T-helper 1 cell (primary cell): ENCODE data around the gene THEMIS2.

Experiments
- DNase-seq, 5 donors: peaks; one replicate each; pipeline ENCODE4 v3.0.0-alpha.2; 2012 to 2020

THEMIS2 gene

DNA sequence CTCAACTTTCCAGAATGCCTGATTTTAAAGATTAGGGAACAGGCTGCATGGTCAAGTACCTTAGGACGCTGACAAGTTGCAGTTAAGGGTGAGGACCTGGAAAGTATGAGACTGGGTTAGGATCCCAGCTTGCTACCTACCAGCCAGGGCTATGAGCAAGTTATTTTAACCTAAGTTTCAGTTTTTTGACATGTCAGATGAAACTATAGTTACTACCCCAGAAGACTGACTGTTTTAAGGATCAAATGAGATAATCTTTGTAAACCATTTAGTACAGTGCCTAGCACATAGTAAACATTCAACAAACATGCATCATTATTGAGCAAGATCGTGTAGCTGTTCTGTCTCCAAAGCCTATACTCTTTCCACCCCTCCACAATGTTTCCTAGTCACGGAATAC lies 14.4 kb downstream of the THEMIS2 start:
- no peak for DNase-seq

DNA sequence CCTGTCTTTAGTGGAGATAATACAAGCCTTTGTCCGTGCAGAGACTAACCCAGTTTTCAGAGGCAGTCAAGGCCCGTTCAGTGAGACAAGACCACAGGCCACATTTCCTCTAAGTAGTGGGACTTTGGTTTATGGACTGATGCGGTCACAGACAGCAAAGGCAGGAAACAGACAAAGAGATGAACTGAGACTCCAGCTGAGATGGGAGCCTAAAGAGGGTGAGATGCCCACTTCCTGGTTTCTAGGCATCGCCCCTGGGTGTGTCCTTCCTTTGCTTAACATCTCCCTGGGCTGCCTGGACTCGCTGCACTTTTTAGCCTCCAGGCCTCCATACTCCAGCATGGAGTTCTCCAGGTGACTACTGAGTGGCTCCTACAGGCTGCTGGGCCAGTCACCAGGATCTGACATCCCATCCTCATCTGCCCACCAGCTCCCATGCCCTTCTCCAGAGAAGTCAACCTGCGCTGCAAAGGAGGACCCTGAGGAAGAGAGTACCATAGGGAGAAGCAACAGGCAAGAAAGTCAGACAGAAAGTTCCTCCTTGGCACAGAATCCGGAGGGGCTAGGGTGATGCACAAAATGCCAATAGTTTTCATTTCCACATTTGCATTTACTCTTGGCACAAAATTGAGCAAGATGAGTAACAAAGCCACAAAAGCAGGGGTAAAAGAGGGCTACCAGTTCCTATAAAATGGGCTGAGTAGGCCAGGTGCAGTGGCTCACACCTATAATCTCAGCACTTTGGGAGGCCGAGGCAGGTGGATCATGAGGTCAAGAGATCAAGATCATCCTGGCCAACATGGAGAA lies 15.1 kb downstream of the THEMIS2 start:
- DNase-seq, result peak in 3 of 5 donors; percentile 31 to 88 (median 38)

DNA sequence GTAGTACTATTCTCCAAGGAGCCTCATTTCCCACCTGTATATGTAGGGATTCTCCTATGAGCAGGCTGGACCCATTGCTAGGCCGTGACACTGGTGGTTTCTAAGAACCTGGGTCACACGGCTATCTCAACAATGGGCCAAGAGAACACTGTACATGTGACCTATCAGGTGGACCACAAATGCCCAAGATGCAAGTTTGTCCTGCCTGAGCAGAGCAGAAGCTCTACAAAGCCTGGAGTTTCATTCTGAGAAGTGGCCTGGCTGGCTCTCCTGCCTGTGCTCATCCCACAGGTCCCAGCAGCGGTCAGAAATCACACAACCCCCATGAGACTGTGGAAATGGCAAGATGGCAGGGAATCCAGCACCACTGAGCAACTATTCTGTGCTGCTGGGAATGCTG lies 17.2 kb downstream of the THEMIS2 start:
- no peak for DNase-seq

DNA sequence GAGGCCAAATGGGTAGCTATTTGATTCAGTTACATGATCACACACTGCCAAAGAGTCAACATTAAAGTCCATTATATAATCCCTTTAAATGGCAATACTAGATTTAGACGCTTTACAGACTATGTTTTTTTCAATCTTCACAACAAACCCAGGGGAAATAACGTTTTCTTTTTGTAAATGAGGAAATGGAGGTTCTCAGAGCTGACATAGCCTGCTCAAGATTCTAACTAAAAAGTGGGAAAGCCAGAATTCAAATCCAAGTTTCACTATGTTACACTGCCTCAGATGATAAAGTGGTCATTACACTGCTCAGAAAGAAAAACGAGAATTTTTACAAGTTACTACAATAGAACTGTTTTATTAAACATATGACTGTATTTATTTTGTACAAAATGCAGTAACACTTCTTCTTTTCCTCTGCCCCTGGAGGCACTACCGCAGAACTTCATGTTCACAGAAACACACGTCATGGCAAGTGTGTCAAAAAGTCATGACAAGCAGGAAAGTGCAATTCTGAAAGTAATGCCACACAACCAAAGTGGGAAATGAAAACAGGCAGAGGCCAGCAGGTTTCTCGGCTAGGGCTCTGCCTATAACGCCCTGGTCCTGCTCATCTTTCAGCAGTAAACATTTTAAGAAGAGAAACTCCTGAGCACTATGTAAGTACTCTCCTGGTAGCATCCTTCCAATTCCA lies 19.0 kb downstream of the THEMIS2 start:
- DNase-seq, result peak in 3 of 5 donors; percentile 16 to 76 (median 35)

DNA sequence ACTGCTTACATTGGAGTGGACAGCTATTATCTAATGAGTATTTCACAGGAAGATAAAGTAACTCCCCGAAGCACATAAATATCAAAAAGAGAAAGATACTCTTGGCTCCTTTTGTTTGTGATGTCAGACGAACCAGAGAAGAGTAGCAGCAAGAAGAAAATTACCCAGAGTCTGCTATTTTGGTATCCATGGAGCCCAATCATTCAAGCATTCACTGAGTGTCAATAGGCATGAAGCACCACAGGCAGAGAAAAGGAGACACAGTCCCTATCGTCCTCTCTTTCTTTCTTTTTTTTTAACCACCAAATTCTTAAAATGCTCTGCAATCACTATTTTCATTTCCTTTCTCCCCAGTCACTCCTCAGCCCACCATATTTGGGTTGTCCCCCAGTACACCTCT lies 22.2 kb downstream of the THEMIS2 start:
- no peak for DNase-seq

DNA sequence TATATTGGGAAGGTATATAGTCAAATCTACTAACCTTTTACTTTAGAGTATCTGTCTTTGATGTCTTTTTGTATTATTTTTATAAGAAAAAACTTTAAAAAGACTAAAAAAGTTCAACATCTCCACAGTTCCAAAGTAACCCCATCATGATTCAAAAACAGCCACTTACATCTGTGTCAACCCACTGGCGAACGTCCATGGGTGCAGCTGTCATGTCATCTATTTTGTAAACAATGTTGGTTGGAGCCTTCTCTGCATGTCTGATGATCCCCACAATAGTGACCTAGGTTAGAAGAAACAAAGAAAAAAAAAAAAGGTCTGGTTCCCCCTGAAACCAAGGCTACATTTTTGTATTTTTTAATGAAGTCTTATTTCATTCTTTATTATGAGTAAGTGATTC lies 34.4 kb downstream of the THEMIS2 start:
- no peak for DNase-seq

DNA sequence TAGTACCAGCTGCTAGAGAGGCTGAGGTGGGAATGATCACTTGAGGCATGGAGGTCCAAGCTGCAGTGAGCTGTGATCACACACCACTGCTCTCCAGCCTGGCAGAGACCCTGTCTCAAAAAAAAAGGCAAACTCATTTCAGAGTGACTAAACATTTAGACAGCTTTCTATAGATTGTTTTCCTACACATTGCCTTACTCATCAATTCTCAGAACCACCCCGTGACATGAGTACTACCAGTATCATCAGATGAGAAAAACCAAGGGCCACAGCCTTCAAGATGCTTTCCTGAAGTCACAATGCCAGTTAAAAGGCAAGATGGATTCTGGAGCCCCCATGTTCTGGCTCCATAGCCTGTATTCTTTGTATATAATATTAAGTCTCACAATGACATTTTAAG lies 40.1 kb downstream of the THEMIS2 start:
- peak in 1 of 5 donors; percentile 60 for DNase-seq

DNA sequence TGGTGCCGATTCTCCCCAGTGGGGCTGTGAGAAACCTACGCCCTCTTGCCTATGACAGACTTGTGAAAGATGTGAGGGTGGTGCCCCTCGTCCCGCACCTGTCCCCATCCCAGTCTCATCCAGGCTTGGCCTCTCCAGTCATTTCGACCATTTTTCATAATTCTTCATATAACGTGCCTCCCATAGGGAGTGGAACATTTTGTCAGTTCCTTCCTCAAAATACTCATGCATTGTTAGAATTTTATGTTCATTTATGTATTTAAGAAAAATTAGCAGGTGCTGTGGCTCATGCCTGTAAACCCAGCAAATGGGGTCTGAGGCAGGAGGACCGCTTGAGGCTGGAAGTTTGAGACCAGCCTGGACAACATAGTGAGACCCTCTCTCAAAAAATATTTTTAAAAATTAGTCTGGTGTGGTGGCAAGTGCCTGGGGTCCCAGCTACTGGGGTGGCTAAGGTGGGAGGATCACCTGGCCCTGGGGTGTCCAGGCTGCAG lies 42.8 kb downstream of the THEMIS2 start:
- no peak for DNase-seq

DNA sequence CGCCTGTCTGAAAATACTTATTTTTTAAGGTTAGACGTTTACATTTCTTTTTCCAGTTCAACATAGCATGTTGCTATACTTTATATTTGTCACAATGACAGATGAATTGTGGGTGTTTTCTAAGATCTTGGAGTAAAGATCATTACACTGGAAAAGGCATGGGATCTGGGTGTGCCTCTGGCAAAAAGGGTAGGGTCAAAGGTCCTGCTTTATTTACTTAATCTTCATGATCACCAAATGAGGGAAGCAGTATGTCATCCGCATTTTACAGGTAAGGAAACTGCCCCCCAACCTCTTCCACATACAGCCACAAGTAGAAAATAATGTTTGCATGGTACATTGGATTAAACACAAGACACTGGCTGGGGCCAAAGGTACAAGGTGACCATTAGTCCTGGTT lies 49.9 kb downstream of the THEMIS2 start:
- no peak for DNase-seq

DNA sequence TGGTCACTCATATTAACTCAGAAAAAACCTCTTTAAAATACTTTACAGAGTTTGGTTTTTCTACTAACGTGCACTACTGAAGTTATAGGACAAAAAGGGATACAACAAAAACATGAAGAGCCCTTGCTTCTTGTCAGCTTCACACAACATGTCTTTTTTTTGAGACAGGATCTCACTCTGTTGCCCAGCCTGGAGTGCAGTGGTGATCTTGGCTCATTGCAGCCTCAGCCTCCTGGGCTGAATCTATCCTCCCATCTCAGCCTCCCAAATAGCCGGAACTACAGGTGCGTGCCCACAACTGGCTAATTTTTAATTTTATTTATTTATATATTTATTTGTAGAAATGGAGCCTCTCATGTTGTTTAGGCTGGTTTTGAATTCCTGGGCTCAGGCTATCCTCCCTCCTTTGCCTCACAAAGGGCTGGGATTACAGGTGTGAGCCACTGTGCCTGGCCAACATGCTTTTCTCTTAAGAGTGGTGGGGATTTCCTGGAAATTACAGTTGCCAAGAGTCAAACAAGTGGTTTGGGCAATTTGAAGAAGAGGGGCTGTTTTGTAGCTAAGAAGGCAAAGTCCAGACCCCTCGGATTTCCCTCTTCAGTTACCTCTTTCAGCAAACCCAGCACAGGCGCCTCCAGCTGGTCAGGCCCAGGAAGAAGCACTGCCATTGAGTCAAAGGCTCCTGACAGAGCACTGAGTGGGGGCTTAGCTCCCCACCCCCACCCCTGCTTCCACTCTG lies 56.0 kb downstream of the THEMIS2 start:
- DNase-seq, result no peak

DNA sequence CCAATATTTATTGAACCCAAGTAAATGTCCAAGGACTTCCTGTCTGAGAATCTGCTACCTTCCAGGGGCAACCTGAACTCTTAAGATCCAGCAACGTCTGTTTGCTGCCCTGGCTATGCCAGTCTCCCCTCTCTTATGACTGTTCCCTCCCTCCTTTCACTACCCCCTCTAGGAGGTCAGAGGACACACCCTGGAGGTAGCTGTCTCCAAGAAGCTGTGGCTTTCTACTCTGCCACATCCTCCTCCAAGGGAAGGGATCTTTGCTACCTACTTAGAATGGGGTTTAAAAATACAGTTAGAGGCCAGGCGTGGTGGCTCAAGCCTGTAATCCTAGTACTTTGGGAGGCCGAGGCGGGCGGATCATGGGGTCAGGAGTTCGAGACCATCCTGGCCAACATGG lies 58.8 kb downstream of the THEMIS2 start:
- no peak for DNase-seq

DNA sequence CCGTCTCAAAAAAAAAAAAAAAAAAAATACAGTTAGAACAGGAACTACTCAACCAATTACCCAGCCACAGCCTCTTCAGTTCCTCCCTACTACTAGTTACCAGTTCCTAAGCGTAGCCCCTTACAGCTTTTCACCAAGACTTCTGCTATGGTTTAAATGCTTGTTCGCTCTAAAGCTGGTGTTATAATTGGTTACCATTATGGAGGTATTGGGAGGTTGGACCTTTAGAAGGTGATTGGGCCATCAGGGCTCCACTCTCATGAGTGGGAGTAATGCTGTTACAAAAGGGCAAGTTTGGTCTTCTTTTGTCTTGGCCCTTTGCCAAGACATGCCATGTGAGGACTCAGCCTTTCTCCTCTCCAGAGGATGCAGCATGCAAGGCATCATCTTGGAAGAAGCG lies 59.4 kb downstream of the THEMIS2 start:
- no peak for DNase-seq

DNA sequence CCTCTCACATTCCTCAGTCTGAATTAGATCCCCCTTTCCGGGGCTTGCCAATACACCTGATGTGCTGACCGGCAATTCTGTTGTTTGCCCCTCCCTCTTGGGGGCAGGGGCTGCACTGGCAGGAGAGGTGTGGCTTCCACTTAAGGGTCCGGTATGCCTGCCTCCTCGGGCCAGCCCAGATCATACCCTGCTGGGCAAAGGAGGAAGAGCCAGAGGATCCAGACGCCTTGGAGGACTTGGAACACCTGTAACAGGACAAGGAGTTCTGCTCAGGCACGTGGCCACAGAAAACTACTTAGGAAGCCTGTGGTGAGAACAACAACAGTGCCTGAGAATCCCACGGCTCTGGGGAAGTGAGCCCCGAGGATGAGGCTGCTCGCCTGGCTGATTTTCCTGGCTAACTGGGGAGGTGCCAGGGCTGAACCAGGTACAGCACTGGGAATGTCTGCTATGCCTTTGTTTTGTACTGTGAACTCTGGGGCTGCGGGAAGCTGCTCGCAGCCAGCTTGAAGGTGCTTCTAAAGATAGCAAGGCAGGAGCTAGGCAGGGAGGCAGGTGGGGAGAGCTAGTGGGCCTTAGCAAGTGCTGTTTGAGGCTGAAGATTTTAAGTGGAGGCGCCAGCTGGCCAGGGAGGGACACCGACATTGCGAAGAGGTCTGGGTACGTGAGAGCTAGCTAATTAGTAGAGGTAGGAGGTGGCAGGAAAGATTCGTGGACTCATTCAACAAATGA lies 62.6 kb downstream of the THEMIS2 start, which contains the start of gene SMPDL3B:
TSS of gene SMPDL3B (plus strand) at position 183 of the 732 bp plus-strand sequence. CDS start at position 367, 184 bp downstream.
- DNase-seq, result no peak

DNA sequence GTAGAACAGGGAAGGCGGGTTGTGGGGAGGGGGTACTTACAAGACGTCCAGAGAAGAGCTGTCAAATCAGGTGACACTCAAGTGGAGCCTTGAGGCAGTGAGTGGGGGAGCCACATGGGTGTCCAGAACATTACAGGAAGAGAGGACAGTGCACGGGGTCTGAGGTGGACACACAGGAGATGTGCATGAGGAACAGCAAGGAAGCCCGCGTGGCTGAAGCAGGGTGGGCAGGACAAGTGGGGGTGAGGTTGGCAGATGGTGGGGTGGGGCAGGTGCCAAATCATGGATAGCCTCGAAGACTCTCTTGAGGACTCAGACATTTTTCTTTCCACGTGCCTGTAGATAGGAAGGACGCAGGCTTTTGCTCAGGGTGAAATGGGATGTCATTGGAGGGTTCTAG lies 63.4 kb downstream of the THEMIS2 start:
- DNase-seq, result no peak
